Kidney epithelial cell (primary cell): ENCODE results near the gene CHD3. TPM values are rescaled to one million over a fixed set of nuclear protein-coding genes. Genes with fewer than 3 reads are reported as not detected.

Source experiments
- DNase-seq: peaks from one replicate; pipeline ENCODE4 v3.0.0-alpha.2; 2010; ENCODE audit warnings: low read depth
- H3K27me3 ChIP-seq: 2 replicates; pipeline ENCODE4 v1.6.0; 2011; ENCODE audit warnings: low read length; ENCODE audit not compliant: control insufficient read depth, insufficient read depth
- H3K36me3 ChIP-seq: 2 replicates; pipeline ENCODE4 v1.5.1; 2011; ENCODE audit warnings: low read length; ENCODE audit not compliant: control insufficient read depth, insufficient read depth
- H3K4me3 ChIP-seq: 2 replicates; pipeline ENCODE4 v1.5.1; 2011; ENCODE audit warnings: low read depth, mild to moderate bottlenecking, control low read depth, low read length
- CTCF ChIP-seq: IDR thresholded peaks from 2 replicates; pipeline ENCODE4 v1.5.1; 2011; ENCODE audit warnings: mild to moderate bottlenecking, moderate library complexity, low read length, control low read depth, inconsistent platforms; ENCODE audit not compliant: insufficient read depth, poor library complexity, severe bottlenecking
- total RNA-seq: library from RNA; depleted of rRNA; stranded (reverse); fragments of >200 nt; gene quantifications from 2 replicates; pipeline ENCODE4 v1.2.3, GENCODE V29; 2015

CHD3 gene
- total RNA-seq, 1 donor from 2014 or later: 42.4 TPM

- no peak for TF ChIP-seq CTCF
- no peak for DNase-seq
- H3K36me3 ChIP-seq: peaks cover 8% of the 10 kb centered on the region
- no peak overlapping the region for H3K4me3 ChIP-seq
- no peaks in the 10 kb centered on the region for H3K27me3 ChIP-seq
These were observed 39.9 kb upstream of the CHD3 start for GRCh38 chr17:7848739-7849129.

GRCh38 chr17:7849130-7849750 is 39.3 kb upstream of the CHD3 start:
- H3K4me3 ChIP-seq: no peak overlapping the region
- H3K27me3 ChIP-seq: no peaks in the 10 kb centered on the region
- H3K36me3 ChIP-seq: peaks cover 8% of the 10 kb centered on the region

GRCh38 chr17:7849751-7850504 is 38.7 kb upstream of the CHD3 start:
- H3K36me3 ChIP-seq: peaks cover 8% of the 10 kb centered on the region

More at GRCh38 chr17:7849130-7849750, 39.3 kb upstream of the CHD3 start:
- TF ChIP-seq CTCF: no peak
- DNase-seq: no peak

GRCh38 chr17:7850701-7851437 is 37.7 kb upstream of the CHD3 start:
- Histone ChIP-seq H3K4me3 (no peak overlapping the region), H3K36me3 (peaks cover 8% of the 10 kb centered on the region), H3K27me3 (no peaks in the 10 kb centered on the region)
- no peak for DNase-seq
- no peak for TF ChIP-seq CTCF

More at GRCh38 chr17:7849751-7850504, 38.7 kb upstream of the CHD3 start:
- no peaks in the 10 kb centered on the region for H3K27me3 ChIP-seq
- TF ChIP-seq CTCF: no peak
- DNase-seq: no peak
- H3K4me3 ChIP-seq: no peak overlapping the region

GRCh38 chr17:7851438-7852261 is 36.9 kb upstream of the CHD3 start:
- TF ChIP-seq CTCF: peak; percentile 91
- Histone ChIP-seq H3K27me3 (no peaks in the 10 kb centered on the region), H3K4me3 (no peak overlapping the region), H3K36me3 (peaks cover 8% of the 10 kb centered on the region)
- no peak for DNase-seq
